ENCODE results near the gene C19orf85. TPM values are rescaled to one million over a fixed set of nuclear protein-coding genes. Genes with fewer than 3 reads are reported as not detected.

C19orf85 gene
- total RNA-seq (2014; rRNA removed) = not detected in 2 replicates
- not detected for Bru-seq, nascent RNA
- BruChase-seq, experiment 1, labeled RNA remaining after a 6-hour chase = not detected
- BruChase-seq, experiment 2, labeled RNA remaining after a 2-hour chase = not detected
- long read RNA-seq = 0 reads

DNA sequence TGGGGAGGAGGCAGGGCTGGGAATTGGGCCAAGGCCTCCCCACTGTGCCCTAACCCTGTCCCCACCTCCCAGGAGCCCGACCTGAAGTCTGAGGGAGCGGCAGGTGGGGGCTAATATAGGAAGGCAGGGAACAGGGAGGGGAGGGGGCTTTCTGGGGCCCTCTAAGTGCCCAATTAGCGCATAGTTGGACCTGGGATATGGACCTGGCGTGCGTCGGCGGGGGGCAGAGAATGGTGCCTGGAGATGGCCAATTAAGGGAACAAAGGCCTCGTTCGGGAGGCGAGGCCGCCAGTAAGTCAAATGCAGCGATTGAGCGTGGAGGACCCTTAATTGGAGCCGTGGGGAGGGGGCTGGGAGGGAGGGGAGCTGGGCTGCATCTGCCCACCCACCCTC is at the start of gene C19orf85:
Gene C19orf85, minus strand, starts transcription at position 90 of the 393 bp plus-strand sequence. CDS start 197 bp downstream, outside the sequence.
- ATAC-seq (no peak), DNase-seq (no peak)
- Histone ChIP-seq H3K4me3 (ENCODE audit: low read length) (no peak within 1 kb of the TSS), H4K20me1 (ENCODE audit: low read length) (peaks cover 6% of the 10 kb centered on the region; the same call in 1 of the 2 replicates), H3K4me1 (ENCODE audit: insufficient read depth, low read length) (peaks cover 19% of the 10 kb centered on the region), H3F3A (ENCODE audit: low read length, unreplicated experiment) (no peaks in the 10 kb centered on the region), H3K27me3 (ENCODE audit: low read length) (no peaks in the 10 kb centered on the region), H3K9me2 (replicated peaks; ENCODE audit: low read length) (no peaks in the 10 kb centered on the region), H3K9me3 (ENCODE audit: low read length) (no peaks in the 10 kb centered on the region), H3K4me2 (ENCODE audit: low read length) (no peak within 1 kb of the TSS), H3K27ac (ENCODE audit: low read length) (no peak within 1 kb of the TSS), H2AFZ (ENCODE audit: low read length) (no peak within 1 kb of the TSS), H3K79me2 (ENCODE audit: low read length) (peaks cover 18% of the 10 kb centered on the region), H3K36me3 (ENCODE audit: low read depth, low read length) (no peaks in the 10 kb centered on the region), H3K9ac (ENCODE audit: low read length) (no peak within 1 kb of the TSS)
- BruUV-seq (replicated peaks) = no TSS peak
- ChIA-PET POLR2A (ENCODE audit: unreplicated experiment) (no interaction called here), CTCF (no interaction called here)
- no peak for TF ChIP-seq EZH2phosphoT487 (IDR thresholded peaks at IDR 0.05; ENCODE audit: borderline replicate concordance, low read length)
- no peak for TF ChIP-seq EZH2 (IDR thresholded peaks at IDR 0.05; ENCODE audit: low read length, unreplicated experiment)
- TF ChIP-seq, protein P1, sequence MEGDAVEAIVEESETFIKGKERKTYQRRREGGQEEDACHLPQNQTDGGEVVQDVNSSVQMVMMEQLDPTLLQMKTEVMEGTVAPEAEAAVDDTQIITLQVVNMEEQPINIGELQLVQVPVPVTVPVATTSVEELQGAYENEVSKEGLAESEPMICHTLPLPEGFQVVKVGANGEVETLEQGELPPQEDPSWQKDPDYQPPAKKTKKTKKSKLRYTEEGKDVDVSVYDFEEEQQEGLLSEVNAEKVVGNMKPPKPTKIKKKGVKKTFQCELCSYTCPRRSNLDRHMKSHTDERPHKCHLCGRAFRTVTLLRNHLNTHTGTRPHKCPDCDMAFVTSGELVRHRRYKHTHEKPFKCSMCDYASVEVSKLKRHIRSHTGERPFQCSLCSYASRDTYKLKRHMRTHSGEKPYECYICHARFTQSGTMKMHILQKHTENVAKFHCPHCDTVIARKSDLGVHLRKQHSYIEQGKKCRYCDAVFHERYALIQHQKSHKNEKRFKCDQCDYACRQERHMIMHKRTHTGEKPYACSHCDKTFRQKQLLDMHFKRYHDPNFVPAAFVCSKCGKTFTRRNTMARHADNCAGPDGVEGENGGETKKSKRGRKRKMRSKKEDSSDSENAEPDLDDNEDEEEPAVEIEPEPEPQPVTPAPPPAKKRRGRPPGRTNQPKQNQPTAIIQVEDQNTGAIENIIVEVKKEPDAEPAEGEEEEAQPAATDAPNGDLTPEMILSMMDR (conservative IDR thresholded peaks at IDR 0.05; ENCODE audit: low read depth, low read length) = no peak
- intact Hi-C loops (cut with micrococcal nuclease) = loop anchor here (5.0 kb wide), 1 partner anchor 168 kb away; no protein-coding TSS in a partner anchor

DNA sequence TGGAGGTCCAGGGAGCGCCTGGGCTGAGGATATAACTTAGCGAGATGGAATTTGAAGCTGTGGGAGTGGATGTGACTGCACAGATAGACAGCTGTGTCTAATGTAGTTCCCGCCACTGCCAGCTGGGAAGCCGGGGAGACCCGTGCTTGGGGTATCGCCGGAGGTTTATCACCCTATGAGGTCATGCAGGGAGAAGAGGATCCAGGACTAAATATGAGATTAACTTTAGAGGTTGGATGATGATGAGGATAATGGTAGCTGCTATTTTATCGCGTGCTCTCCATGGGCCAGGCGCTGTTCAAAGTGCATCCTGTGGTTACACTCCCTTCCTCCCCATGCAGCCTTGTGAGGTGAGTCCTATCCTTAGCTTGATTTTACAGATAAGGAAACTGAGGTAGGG is 43.6 kb upstream of the C19orf85 start:
- no peak overlapping the region for H3K9ac ChIP-seq (ENCODE audit: low read length)
- H3K4me2 ChIP-seq (ENCODE audit: low read length) = no peak overlapping the region
- no peak overlapping the region for H3K4me3 ChIP-seq (ENCODE audit: low read length)
- ChIA-PET POLR2A (ENCODE audit: unreplicated experiment) (no interaction called here), CTCF (interaction anchor here (0.9 kb wide), 1 partner anchor 123 kb away, joined by 4 read pairs; no protein-coding TSS in a partner anchor)
- no peaks in the 10 kb centered on the region for H3K9me3 ChIP-seq (ENCODE audit: low read length)
- no peaks in the 10 kb centered on the region for H4K20me1 ChIP-seq (ENCODE audit: low read length)
- H2AFZ ChIP-seq (ENCODE audit: low read length) = no peak overlapping the region
- H3K27me3 ChIP-seq (ENCODE audit: low read length) = 0 out of 2 replicates have a peak, but pooled peaks cover 4% of the 10 kb centered on the region
- no TSS peak for BruUV-seq (replicated peaks)
- no peaks in the 10 kb centered on the region for H3K9me2 ChIP-seq (replicated peaks; ENCODE audit: low read length)
- no peaks in the 10 kb centered on the region for H3F3A ChIP-seq (ENCODE audit: low read length, unreplicated experiment)
- no peaks in the 10 kb centered on the region; the same call in 1 of the 2 replicates for H3K4me1 ChIP-seq (ENCODE audit: insufficient read depth, low read length)
- no peaks in the 10 kb centered on the region for H3K36me3 ChIP-seq (ENCODE audit: low read depth, low read length)
- ATAC-seq (no peak), DNase-seq (no peak)
- intact Hi-C loops (cut with micrococcal nuclease) = no loop called here
- H3K27ac ChIP-seq (ENCODE audit: low read length) = no peak overlapping the region
- TF ChIP-seq, protein P1 (conservative IDR thresholded peaks at IDR 0.05; ENCODE audit: low read depth, low read length) = no peak
- TF ChIP-seq EZH2phosphoT487 (IDR thresholded peaks at IDR 0.05; ENCODE audit: borderline replicate concordance, low read length) = no peak
- no peak for TF ChIP-seq EZH2 (IDR thresholded peaks at IDR 0.05; ENCODE audit: low read length, unreplicated experiment)
- no peaks in the 10 kb centered on the region for H3K79me2 ChIP-seq (ENCODE audit: low read length)

DNA sequence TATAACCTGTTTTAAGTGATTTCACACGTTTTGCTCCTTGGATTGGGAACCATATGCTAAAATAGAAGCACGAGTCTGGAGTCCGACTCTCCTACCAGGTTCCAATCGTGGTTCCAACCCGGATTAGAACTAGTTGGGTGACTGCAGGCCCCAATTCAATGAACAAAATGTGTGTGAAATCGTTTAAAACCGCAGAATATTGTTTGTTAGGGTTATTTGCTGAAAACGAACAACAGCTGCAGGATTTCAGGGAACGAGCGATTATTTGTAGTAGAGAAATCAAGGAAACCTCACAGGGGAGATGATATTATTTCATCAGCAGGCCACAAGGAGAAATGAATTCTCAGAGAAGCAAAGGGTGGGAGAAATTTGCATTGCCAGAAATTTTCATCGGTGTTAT is 40.4 kb upstream of the C19orf85 start:
- no peak overlapping the region for H3K4me3 ChIP-seq (ENCODE audit: low read length)
- H2AFZ ChIP-seq (ENCODE audit: low read length) = no peak overlapping the region
- no peaks in the 10 kb centered on the region; the same call in 1 of the 2 replicates for H3K4me1 ChIP-seq (ENCODE audit: insufficient read depth, low read length)
- POLR2A ChIA-PET (ENCODE audit: unreplicated experiment) = interaction anchor here (0.5 kb wide), 1 partner anchor 12 kb away, joined by 3 read pairs; no protein-coding TSS in a partner anchor
- no peaks in the 10 kb centered on the region for H3K36me3 ChIP-seq (ENCODE audit: low read depth, low read length)
- TF ChIP-seq, protein P1 (conservative IDR thresholded peaks at IDR 0.05; ENCODE audit: low read depth, low read length) = no peak
- TF ChIP-seq EZH2 (IDR thresholded peaks at IDR 0.05; ENCODE audit: low read length, unreplicated experiment) = no peak
- TF ChIP-seq EZH2phosphoT487 (IDR thresholded peaks at IDR 0.05; ENCODE audit: borderline replicate concordance, low read length) = no peak
- no peak overlapping the region for H3K4me2 ChIP-seq (ENCODE audit: low read length)
- intact Hi-C loops (cut with micrococcal nuclease) = loop anchor here (1.0 to 5.0 kb wide), 2 partner anchors 37 to 363 kb away; no protein-coding TSS in a partner anchor
- DNase-seq = no peak
- no peak overlapping the region for H3K27ac ChIP-seq (ENCODE audit: low read length)
- no peaks in the 10 kb centered on the region for H3K79me2 ChIP-seq (ENCODE audit: low read length)
- H3F3A ChIP-seq (ENCODE audit: low read length, unreplicated experiment) = no peaks in the 10 kb centered on the region
- no TSS peak for BruUV-seq (replicated peaks)
- H3K9me3 ChIP-seq (ENCODE audit: low read length) = no peaks in the 10 kb centered on the region
- H4K20me1 ChIP-seq (ENCODE audit: low read length) = no peaks in the 10 kb centered on the region
- H3K27me3 ChIP-seq (ENCODE audit: low read length) = no peaks in the 10 kb centered on the region
- CTCF ChIA-PET = interaction anchor here (0.6 to 1.7 kb wide), 4 partner anchors 38 to 343 kb away, joined by 3 to 33 read pairs (median 4); no protein-coding TSS in a partner anchor
- no peak for ATAC-seq
- no peaks in the 10 kb centered on the region for H3K9me2 ChIP-seq (replicated peaks; ENCODE audit: low read length)
- H3K9ac ChIP-seq (ENCODE audit: low read length) = no peak overlapping the region

Data from PC-3 (cell line).